Progenitor cell of endocrine pancreas (in vitro differentiated cells): ENCODE measurements around the gene CENPV. TPM values are rescaled to one million over a fixed set of nuclear protein-coding genes. Genes with fewer than 3 reads are reported as not detected.
"Not testable (repeated sequence)": the region's sequence is repeated elsewhere in the genome, so short reads cannot be mapped to it uniquely, and the experiment has no call there.

ENCODE experiments used
- DNase-seq: peaks from one replicate; pipeline ENCODE4 v3.0.0; 2021; ENCODE audit warnings: low spot score; ENCODE audit not compliant: unreplicated experiment
- H3K27ac Mint-ChIP-seq: 2 replicates; pipeline ENCODE4 v1.8.0; 2021; ENCODE audit warnings: mild to moderate bottlenecking, moderate library complexity, mixed read lengths
- H3K27me3 Mint-ChIP-seq: 2 replicates; pipeline ENCODE4 v1.8.0; 2021; ENCODE audit warnings: mixed read lengths
- H3K36me3 Mint-ChIP-seq: 2 replicates; pipeline ENCODE4 v1.8.0; 2022; ENCODE audit warnings: mixed read lengths; ENCODE audit not compliant: insufficient read depth
- H3K4me1 Mint-ChIP-seq: 2 replicates; pipeline ENCODE4 v1.8.0; 2021; ENCODE audit warnings: low read depth, mixed read lengths
- H3K4me3 Mint-ChIP-seq: 2 replicates; pipeline ENCODE4 v1.8.0; 2021; ENCODE audit warnings: low read depth, mild to moderate bottlenecking, moderate library complexity, mixed read lengths
- H3K9me3 Mint-ChIP-seq: 2 replicates; pipeline ENCODE4 v1.8.0; 2021; ENCODE audit warnings: low read depth, mixed read lengths
- total RNA-seq: library from RNA; stranded (reverse); gene quantifications from 2 replicates; pipeline ENCODE4 v1.2.1, GENCODE V29; 2021
- TF ChIP-seq, protein P1 (sequence below): fragments of 200-600 bp; sonication (generic); IDR thresholded peaks from one replicate; pipeline ENCODE4 v1.5.0; 2021; ENCODE audit warnings: antibody characterized with exemption, mild to moderate bottlenecking; ENCODE audit not compliant: unreplicated experiment

Gene CENPV
- total RNA-seq, 1 donor from 2014 or later = 201 TPM

DNA sequence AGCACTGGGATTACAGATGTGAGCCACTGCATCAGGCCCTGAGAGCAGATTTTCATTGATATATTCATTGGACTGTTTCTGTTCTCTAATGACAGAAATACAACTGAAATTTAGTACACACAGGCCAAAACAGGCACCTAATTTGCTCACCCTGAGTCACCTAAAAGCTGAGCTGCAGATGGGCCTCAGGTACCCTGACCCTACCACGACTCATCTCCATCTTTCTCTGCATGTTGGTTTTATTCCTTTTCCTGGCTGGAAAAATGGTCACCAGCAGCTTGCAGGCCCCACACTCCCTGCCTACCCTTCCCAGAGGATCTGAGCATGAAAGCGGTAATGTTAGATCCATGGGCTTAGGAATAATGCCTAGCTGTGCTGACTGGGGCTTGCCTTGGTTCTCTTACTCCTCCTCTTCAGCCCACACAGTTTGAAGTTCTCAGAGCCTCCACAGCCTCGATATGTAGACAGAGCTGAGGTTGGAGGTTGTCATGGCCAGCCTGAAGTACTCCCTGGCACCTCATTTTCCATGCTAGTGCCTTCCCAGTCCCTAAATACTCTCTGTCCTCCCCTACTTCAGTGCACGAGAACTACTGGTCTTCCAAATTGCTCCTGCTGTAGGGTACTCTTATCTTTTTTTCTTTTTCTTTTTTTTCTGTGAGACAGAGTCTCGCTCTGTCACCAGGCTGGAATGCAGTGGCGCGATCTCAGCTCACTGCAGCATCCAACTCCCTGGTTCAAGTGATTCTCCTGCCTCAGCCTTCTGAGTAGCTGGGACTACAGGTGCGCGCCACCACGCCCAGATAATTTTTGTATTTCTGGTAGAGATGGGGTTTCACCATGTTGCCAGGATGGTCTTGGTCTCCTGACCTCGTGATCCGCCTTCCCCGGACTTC, 51.1 kb downstream of the CENPV start:
- peaks cover 6% of the 10 kb centered on the region for H3K36me3 Mint-ChIP-seq
- no peaks in the 10 kb centered on the region for H3K9me3 Mint-ChIP-seq
- TF ChIP-seq, protein P1, sequence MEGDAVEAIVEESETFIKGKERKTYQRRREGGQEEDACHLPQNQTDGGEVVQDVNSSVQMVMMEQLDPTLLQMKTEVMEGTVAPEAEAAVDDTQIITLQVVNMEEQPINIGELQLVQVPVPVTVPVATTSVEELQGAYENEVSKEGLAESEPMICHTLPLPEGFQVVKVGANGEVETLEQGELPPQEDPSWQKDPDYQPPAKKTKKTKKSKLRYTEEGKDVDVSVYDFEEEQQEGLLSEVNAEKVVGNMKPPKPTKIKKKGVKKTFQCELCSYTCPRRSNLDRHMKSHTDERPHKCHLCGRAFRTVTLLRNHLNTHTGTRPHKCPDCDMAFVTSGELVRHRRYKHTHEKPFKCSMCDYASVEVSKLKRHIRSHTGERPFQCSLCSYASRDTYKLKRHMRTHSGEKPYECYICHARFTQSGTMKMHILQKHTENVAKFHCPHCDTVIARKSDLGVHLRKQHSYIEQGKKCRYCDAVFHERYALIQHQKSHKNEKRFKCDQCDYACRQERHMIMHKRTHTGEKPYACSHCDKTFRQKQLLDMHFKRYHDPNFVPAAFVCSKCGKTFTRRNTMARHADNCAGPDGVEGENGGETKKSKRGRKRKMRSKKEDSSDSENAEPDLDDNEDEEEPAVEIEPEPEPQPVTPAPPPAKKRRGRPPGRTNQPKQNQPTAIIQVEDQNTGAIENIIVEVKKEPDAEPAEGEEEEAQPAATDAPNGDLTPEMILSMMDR = no peak
- H3K4me1 Mint-ChIP-seq = peaks cover 16% of the 10 kb centered on the region
- DNase-seq = no peak
- no peak overlapping the region for H3K27ac Mint-ChIP-seq
- H3K27me3 Mint-ChIP-seq = no peaks in the 10 kb centered on the region
- no peak overlapping the region for H3K4me3 Mint-ChIP-seq

DNA sequence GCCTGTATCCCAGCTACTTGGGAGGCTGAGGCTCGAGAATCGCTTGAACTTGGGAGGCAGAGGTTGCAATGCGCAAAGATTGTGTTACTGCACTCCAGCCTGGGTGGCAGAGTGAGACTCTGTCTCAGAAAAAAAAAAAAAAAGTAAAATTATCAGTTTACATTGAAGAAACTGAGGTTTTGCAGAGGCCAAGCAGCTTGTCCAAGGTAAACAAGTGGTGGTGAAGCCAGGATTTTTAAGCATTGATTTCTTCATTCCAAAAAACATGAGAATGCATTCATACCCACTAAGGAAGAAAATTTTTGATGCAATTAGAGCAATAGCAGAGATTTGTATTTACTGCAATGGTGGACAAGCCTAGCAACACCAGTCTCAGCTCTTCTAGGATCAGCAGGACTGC, 52.7 kb downstream of the CENPV start:
- H3K27ac Mint-ChIP-seq = no peak overlapping the region
- TF ChIP-seq, protein P1 = no peak
- H3K4me3 Mint-ChIP-seq = no peak overlapping the region
- H3K4me1 Mint-ChIP-seq = peaks cover 19% of the 10 kb centered on the region
- no peak for DNase-seq
- H3K9me3 Mint-ChIP-seq = peaks cover 3% of the 10 kb centered on the region
- no peaks in the 10 kb centered on the region for H3K27me3 Mint-ChIP-seq
- peaks cover 6% of the 10 kb centered on the region for H3K36me3 Mint-ChIP-seq

DNA sequence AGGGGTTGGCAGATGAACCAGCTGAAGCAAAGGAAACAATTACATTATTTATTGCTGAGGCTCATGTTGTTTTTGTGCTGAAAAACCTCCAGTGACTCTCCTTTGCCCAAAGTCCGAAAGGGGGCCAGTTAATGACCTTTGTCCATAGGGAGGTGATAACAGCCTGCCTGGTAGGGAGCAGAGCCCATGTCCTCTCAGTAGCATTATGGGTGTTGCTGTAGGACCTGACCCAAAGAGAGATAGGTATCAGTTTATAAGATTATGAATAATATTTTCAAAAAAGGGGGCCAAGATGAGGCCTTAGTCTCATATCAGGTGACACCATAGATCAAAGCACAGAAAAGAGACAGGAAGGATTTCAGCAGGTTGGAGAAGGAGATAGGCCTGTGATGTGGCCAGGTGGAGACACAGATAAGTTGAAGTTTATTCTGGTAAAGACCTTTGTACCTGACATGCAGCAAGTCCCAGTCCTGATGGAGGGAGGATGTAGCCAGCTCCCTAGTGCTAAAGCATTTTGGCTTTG, 55.1 kb downstream of the CENPV start:
- Mint-ChIP-seq H3K4me3 (no peak overlapping the region), H3K36me3 (peaks cover 6% of the 10 kb centered on the region), H3K4me1 (peaks cover 19% of the 10 kb centered on the region), H3K27ac (peak overlapping the region; percentile 64), H3K9me3 (peaks cover 3% of the 10 kb centered on the region), H3K27me3 (no peaks in the 10 kb centered on the region)
- no peak for DNase-seq
- TF ChIP-seq, protein P1 = no peak

DNA sequence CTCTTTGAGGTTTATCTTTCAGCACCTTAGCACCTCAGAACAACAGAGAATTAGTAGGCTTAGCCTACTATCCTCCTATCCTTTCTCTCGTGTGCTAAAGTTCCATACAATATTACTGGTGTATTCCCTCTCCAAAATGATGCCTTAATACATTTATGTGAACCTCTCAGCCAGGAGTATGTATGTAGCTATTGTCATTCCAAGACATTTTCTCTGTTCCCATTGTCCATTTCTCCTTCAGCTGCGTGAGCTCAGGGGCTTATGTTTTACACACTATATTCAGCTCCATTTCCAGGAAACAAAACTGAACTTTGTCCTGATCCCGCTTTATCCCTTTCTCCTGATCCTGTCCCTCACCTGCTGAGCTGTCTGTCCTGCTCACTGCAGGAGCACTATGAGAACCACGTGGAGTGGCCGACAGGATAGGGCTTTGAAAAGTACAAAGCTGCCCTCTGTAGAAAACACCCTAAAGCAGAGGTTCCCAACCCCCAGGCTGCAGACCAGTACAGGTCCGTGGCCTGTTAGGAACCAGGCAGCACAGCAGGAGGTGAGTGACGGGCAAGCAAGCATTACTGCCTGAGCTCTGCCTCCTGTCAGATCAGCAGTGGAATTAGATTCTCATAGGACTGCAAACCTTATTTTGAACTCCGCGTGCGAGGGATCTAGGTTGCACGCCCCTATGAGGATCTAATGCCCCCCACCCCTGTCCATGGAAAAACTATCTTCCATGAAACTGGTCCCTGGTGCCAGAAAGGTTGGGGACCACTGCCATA, 55.7 kb downstream of the CENPV start:
- Mint-ChIP-seq H3K27me3 (no peaks in the 10 kb centered on the region), H3K9me3 (peaks cover 3% of the 10 kb centered on the region), H3K4me3 (no peak overlapping the region), H3K4me1 (peaks cover 19% of the 10 kb centered on the region), H3K27ac (peak overlapping the region; percentile 86), H3K36me3 (peaks cover 6% of the 10 kb centered on the region)
- DNase-seq = no peak
- TF ChIP-seq, protein P1 = no peak

DNA sequence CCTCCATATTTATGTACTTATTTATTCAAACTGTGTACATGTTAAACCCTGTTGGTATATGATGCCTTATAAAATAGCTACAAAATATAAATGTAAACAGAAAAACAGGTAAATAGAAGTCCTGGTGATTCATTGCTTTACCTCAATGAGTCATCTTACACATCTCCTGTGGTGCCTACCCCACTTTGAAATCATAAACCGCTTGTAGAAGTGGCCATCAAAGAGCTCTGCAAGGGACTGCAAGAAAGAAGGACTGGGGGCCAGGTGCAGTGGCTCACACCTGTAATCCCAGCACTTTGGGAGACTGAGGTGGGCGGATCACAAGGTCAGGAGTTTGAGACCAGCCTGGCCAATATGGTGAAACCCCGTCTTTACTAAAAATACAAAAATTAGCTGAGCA, 57.2 kb downstream of the CENPV start:
- H3K36me3 Mint-ChIP-seq, H3K9me3 Mint-ChIP-seq, DNase-seq, H3K27me3 Mint-ChIP-seq, H3K4me3 Mint-ChIP-seq, H3K27ac Mint-ChIP-seq: not testable (repeated sequence)
- H3K4me1 Mint-ChIP-seq = peaks cover 19% of the 10 kb centered on the region
